Sigmoid colon (tissue), 7 donors: ENCODE results near the gene DICER1. TPM values are rescaled to one million over a fixed set of nuclear protein-coding genes. Genes with fewer than 3 reads are reported as not detected.

Experiments
- DNase-seq: peaks from one replicate; pipeline ENCODE4 v3.0.0-alpha.2; 2019
- H3K27ac ChIP-seq, 4 donors: fragments of 200-600 bp; sonication (generic); one replicate each; pipeline ENCODE4 v1.5.1; 2016 to 2019; ENCODE audit warnings: mild to moderate bottlenecking in 1 of 4
- H3K27me3 ChIP-seq, 3 donors: fragments of 200-600 bp; sonication (generic); one replicate each; pipeline ENCODE4 v1.5.1; 2019; ENCODE audit warnings: mild to moderate bottlenecking in 1 of 3
- H3K36me3 ChIP-seq, 4 donors: fragments of 200-600 bp; sonication (generic); one replicate each; pipeline ENCODE4 v1.5.1; 2016 to 2019
- H3K4me1 ChIP-seq, 4 donors: fragments of 200-600 bp; sonication (generic); one replicate each; pipeline ENCODE4 v1.5.1; 2017 to 2019
- H3K4me3 ChIP-seq, 4 donors: fragments of 200-600 bp; sonication (generic); one replicate each; pipeline ENCODE4 v1.5.1; 2017 to 2019; ENCODE audit warnings: mild to moderate bottlenecking in 2 of 4, moderate library complexity in 1 of 4
- H3K9me3 ChIP-seq, 4 donors: fragments of 200-600 bp in 3 of 4; sonication (generic) in 3 of 4; one replicate each; pipeline versions ENCODE4 v1.5.1 to v1.6.1; 2013 to 2019
- EP300 ChIP-seq, 4 donors: sonication (generic); formaldehyde crosslinking; IDR thresholded peaks; one replicate each; pipeline ENCODE4 v1.6.1; 2017; ENCODE audit warnings: antibody characterized with exemption in 4 of 4
- POLR2A ChIP-seq, 2 donors: fragments of 450-650 bp; IDR thresholded peaks; one replicate each; pipeline ENCODE4 v1.6.1; 2016; ENCODE audit warnings: antibody characterized with exemption in 2 of 2, mild to moderate bottlenecking in 2 of 2, moderate library complexity in 2 of 2
- POLR2AphosphoS5 ChIP-seq, 4 donors: sonication (generic); formaldehyde crosslinking; IDR thresholded peaks; one replicate each; pipeline ENCODE4 v1.6.1; 2017; ENCODE audit warnings: antibody characterized with exemption in 4 of 4
- WGBS, 2 donors: extraction: QIAGEN DNeasy Blood & Tissue Kit; methylation state at CpG; one replicate each; pipeline ENCODE4 v1.1.7; 2013; 5-methylcytosine and 5-hydroxymethylcytosine counted together
- intact Hi-C: fragments of 100-400 bp; cut with DNase I; formaldehyde crosslinking; loops from one replicate; pipeline ENCODE4 v1.15.1; 2023
- polyA plus RNA-seq, 3 donors: library from polyadenylated mRNA; stranded (reverse); fragments of 200-250 nt; gene quantifications; one replicate each; pipeline ENCODE4 v1.2.3, GENCODE V29; 2013
- total RNA-seq, 4 donors: library from RNA; depleted of rRNA; stranded (reverse); fragments of >200 nt; gene quantifications; one replicate each; pipeline ENCODE4 v1.1.0, GENCODE V29; 2016
- TF ChIP-seq, protein P1 (sequence below), 4 experiments: fragments of 450-650 bp in 3 of 4; fragments of 200-600 bp in 1 of 4; IDR thresholded peaks; one replicate each; pipeline ENCODE4 v1.5.1; 2016 to 2019; ENCODE audit warnings: antibody characterized with exemption in 4 of 4, mild to moderate bottlenecking in 3 of 4, moderate library complexity in 2 of 4
- donor health status: healthy with polysubstance abuse.
- donor health status: Bipolar disorder and iron deficiency.
- donor health status: healthy.

Gene DICER1
- total and polyA plus RNA-seq, 7 donors = 6.0 to 77.0 (median 44.9) TPM

- 92 to 93% methylated on average over 2 of the region's 2 CpGs for WGBS, 2 donors
- H3K9me3 ChIP-seq = no peaks in the 10 kb centered on the region
- TF ChIP-seq POLR2AphosphoS5 (IDR thresholded peaks at IDR 0.05) (no peak), POLR2A (IDR thresholded peaks at IDR 0.05) (no peak), EP300 (IDR thresholded peaks at IDR 0.05) (no peak)
- TF ChIP-seq, protein P1, sequence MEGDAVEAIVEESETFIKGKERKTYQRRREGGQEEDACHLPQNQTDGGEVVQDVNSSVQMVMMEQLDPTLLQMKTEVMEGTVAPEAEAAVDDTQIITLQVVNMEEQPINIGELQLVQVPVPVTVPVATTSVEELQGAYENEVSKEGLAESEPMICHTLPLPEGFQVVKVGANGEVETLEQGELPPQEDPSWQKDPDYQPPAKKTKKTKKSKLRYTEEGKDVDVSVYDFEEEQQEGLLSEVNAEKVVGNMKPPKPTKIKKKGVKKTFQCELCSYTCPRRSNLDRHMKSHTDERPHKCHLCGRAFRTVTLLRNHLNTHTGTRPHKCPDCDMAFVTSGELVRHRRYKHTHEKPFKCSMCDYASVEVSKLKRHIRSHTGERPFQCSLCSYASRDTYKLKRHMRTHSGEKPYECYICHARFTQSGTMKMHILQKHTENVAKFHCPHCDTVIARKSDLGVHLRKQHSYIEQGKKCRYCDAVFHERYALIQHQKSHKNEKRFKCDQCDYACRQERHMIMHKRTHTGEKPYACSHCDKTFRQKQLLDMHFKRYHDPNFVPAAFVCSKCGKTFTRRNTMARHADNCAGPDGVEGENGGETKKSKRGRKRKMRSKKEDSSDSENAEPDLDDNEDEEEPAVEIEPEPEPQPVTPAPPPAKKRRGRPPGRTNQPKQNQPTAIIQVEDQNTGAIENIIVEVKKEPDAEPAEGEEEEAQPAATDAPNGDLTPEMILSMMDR (IDR thresholded peaks at IDR 0.05) = no peak
- no peak overlapping the region for H3K27ac ChIP-seq
- no peak overlapping the region for H3K4me3 ChIP-seq
- H3K36me3 ChIP-seq = no peaks in the 10 kb centered on the region
- DNase-seq = no peak
- intact Hi-C loops = no loop called here
- H3K27me3 ChIP-seq = no peaks in the 10 kb centered on the region
- no peaks in the 10 kb centered on the region for H3K4me1 ChIP-seq
Measured at GRCh38 chr14:95196826-95197545, 39.7 kb upstream of the DICER1 start.

- no peak overlapping the region for H3K27ac ChIP-seq
- H3K36me3 ChIP-seq = no peaks in the 10 kb centered on the region
- 27 to 38% methylated on average over 5 of the region's 5 CpGs for WGBS, 2 donors
- intact Hi-C loops = no loop called here
- DNase-seq = no peak
- H3K27me3 ChIP-seq = no peaks in the 10 kb centered on the region
- no peaks in the 10 kb centered on the region for H3K4me1 ChIP-seq
- no peak for TF ChIP-seq POLR2AphosphoS5 (IDR thresholded peaks at IDR 0.05)
- TF ChIP-seq EP300 (IDR thresholded peaks at IDR 0.05) = no peak
- no peak for TF ChIP-seq POLR2A (IDR thresholded peaks at IDR 0.05)
- TF ChIP-seq, protein P1 (IDR thresholded peaks at IDR 0.05) = no peak
- H3K4me3 ChIP-seq = no peak overlapping the region
- H3K9me3 ChIP-seq = no peaks in the 10 kb centered on the region
Measured at GRCh38 chr14:95196268-95196667, 38.9 kb upstream of the DICER1 start.

- Histone ChIP-seq H3K27me3 (no peaks in the 10 kb centered on the region), H3K36me3 (no peaks in the 10 kb centered on the region), H3K9me3 (no peaks in the 10 kb centered on the region), H3K4me1 (peaks cover 0 to 10% (median 5%) of the 10 kb centered on the region in 4 donors), H3K4me3 (no peak overlapping the region), H3K27ac (no peak overlapping the region)
- 87 to 92% methylated on average over 6 of the region's 6 CpGs for WGBS, 2 donors
- DNase-seq = no peak
- intact Hi-C loops = no loop called here
- TF ChIP-seq EP300 (IDR thresholded peaks at IDR 0.05) (no peak), POLR2A (IDR thresholded peaks at IDR 0.05) (no peak), POLR2AphosphoS5 (IDR thresholded peaks at IDR 0.05) (no peak)
- TF ChIP-seq, protein P1 (IDR thresholded peaks at IDR 0.05) = no peak
Measured at GRCh38 chr14:95195031-95195430, 37.7 kb upstream of the DICER1 start.

- Histone ChIP-seq H3K36me3 (no peaks in the 10 kb centered on the region), H3K9me3 (no peaks in the 10 kb centered on the region), H3K27ac (no peak overlapping the region), H3K4me1 (peaks cover 0 to 21% (median 13%) of the 10 kb centered on the region in 4 donors), H3K4me3 (no peak overlapping the region), H3K27me3 (no peaks in the 10 kb centered on the region)
- 63 to 71% methylated on average over 6 of the region's 6 CpGs for WGBS, 2 donors
- TF ChIP-seq, protein P1 (IDR thresholded peaks at IDR 0.05) = no peak
- TF ChIP-seq EP300 (IDR thresholded peaks at IDR 0.05) (no peak), POLR2AphosphoS5 (IDR thresholded peaks at IDR 0.05) (no peak), POLR2A (IDR thresholded peaks at IDR 0.05) (no peak)
- intact Hi-C loops = no loop called here
- DNase-seq = no peak
Measured at GRCh38 chr14:95193081-95193480, 35.8 kb upstream of the DICER1 start.
